ENCODE data around the gene FHOD3.
"Not testable (repeated sequence)": the region's sequence is repeated elsewhere in the genome, so short reads cannot be mapped to it uniquely, and the experiment has no call there.

The FHOD3 gene

DNA sequence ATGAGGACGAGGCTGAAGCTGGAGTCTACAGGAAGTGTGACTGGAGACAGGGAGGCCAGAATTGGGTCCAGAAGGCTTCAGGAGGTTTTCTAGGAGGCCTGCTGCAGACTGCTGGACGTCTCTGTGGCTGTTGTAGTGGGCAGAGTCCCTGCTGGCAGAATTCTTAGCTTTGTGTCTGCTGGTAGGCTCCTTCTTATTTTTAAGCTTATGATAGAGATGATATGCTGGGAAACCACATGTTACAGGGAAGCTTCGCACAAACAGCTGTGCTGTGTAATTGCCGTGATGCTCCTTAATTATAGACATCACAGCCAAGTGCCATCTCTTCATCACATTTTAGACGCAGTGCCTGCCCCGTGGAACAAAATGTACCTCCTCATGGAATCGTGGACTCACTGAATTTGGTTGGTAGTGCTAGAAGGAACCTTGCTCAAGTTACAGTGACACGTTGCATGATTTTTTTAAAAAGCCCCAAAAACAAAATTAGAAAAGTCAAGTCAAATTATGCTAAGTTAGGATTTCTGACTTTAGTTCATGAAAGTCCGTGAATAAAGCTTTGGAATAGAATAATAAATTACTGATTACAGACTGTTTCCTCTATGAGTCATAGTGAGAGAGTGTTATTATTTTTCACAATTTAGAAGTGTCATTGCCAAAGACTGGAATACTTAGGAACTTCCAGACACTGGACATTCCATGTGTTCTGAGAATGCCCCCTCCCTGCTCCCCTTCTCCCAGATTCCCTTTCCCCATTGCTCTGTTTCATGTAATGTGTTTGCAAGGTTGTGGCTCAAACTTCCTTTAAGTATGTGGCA lies 144.1 kb downstream of the FHOD3 start:
- in situ Hi-C loops (cut with HindIII; ENCODE audit: low sequenced_read_pairs) = no loop called here

DNA sequence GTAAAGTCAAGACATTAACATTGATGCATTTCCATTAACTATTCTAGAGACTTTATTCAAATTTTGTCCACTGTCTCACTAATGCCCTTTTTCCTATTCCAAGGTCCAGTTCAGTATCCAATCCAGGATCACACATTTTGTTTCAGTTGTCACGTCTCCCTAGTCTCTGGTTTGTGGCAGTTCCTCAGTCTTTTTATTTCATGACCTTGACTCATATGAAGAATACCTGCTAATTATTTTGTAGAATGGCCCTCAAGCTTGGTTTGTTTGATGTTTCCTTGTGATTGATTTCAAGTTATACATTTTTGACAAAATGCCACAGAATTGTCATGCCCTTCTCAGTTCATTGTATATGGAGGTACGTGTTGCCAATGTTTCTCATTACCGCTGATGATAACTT lies 145.2 kb downstream of the FHOD3 start:
- in situ Hi-C loops (cut with HindIII; ENCODE audit: low sequenced_read_pairs) = no loop called here

DNA sequence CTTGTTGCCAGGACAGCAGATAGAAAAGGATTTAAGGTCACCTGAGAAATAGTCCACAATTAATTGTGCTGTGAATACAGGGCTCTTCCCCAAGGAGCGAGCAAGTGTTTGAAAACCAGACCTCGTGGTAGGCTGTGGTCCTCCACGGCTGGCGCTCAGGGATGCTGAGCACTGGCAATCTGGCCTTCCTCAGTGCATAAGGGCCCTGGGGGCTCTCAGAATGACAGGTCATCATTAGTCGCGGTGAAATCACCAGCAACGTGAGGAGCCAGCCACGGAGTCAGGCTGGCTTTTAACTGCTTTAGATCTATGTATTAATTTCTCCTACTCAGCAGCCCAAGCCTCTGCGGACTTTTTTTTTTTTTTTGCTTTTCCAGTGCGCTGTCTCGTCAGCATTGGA lies 148.5 kb downstream of the FHOD3 start:
- in situ Hi-C loops (cut with HindIII; ENCODE audit: low sequenced_read_pairs) = no loop called here

DNA sequence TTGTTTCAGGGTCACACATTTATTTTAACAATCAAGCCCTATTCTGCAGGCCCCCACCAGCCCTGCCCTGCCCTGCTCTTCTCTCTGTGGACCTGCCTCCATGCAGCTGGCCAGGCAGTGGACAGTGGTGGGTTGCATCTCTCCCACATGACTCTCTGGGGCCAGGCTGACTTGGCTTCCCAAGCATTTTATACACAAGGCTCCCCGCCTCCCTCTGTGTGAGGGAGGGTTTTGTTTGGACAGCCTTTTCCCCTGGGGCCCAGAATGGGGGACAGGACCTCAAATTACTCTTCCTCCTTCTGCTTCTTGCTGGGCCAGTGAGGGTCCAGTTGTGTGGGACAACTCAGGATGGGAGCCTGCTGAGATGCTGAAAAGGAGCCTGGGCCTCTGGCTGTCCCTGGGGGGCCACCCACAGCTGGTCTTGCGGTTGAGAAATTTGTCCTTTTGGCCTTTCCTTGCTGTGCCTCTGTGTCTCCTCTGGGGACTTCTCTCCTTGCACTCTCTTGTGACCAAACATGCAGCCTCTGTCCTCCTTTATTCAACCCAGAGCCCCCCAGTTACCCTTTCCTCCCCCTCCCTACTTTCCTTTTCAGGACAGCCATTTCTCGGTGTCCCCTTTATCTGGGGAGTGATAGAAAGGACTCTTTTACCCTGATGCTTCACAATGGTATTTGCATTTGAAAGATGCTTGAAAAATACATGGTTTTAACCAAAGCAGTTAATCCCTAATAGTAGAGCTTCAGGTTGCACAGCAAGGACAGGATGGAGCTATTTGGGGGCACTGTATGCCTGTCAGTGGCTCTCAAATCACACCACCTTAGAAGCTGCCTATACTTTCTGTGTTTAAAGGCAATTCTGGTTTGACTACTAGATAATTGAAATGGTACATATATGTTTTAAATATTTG lies 151.1 kb downstream of the FHOD3 start:
- in situ Hi-C loops (cut with HindIII; ENCODE audit: low sequenced_read_pairs) = no loop called here

DNA sequence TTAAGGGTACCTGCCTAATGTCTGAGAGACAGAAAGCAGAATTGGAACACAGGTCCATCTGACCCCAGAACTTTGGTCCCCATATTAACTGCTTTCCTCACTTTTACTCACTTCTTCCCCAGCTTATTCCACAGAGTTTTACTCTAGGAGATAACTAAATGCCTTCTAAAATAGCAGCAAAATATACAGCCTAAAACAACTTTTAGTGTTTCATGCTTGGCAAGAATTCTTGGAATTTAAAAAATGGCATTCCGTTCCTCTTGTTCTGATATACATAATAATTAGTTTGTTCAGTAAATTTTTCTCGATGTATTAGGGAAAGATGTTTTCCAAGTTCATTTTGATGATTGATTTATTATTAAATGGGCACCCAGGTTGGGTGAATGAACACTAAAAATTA lies 151.9 kb downstream of the FHOD3 start:
- in situ Hi-C loops (cut with HindIII; ENCODE audit: low sequenced_read_pairs) = no loop called here

DNA sequence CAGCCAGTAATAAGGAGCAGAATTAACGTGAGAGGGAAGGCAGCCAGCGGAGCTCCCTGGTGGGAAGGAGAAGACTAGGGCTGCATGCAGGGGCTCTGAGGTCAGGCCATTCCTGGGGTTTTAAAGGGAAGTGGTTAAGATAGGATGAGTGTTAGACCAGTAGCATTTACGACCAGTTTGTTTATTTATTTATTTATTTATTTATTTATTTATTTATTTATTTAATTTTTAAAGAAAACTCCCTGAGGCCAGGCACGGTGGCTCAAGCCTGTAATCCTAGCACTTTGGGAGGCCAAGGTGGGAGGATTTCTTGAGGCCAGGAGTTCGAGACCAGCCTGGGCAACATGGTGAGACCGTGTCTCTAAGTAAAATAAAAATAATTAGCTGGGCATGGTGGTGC lies 152.8 kb downstream of the FHOD3 start:
- in situ Hi-C loops (cut with HindIII; ENCODE audit: low sequenced_read_pairs) = no loop called here

DNA sequence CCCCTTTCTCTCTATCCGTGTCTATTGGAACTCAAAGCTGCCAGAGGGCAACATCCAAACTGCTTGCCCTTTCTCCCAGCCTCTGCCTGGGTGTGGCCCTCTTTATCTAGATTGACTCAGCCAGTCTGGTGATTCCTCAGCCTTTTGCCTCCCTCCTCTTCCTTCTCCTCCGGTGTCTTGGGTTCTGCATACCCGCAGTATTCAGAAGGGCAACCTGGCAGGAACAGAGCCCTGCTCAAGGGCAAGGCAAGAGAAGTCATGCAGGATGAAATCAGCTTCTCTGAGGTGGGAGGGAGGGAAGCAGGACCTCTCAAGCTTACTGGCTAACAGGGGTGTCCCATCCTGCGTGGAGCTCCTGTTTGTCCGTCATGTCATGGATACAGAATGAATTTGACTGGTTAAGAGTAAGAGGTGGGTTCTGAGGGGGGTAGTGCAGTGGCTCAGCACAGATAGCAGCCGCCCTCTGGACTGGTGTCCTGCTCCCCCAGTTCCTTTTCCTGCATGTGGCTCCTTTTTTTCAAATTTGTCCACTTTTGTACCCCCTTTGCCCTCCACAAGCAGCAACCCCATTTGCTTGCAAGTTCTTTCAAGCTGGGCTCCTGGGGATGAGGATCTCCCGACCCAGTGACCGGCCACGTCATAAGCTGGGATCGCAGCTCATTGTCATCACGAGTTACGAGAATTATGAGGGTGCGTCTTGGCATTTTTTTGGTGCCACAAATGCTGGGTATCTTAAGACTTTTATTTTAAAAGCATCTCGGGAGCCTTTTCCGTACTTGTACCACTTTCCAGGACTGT lies 154.1 kb downstream of the FHOD3 start:
- in situ Hi-C loops (cut with HindIII; ENCODE audit: low sequenced_read_pairs) = no loop called here

DNA sequence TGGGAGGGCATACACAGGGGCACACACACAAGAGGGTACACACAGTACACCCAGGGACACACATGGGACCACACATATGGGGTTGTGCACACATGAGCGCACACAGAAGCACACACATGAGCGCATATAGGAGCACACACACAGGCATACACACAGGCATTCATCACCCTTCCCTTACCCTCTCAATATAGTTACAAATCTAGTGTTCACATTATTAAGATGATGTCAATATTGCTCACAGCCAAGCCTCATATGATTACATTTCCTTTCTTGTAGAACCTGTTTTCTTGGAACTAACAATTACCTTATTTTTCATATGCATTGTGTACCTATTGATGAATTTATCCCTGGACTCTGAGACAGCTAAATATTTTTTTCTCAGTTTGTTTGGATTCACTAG lies 156.7 kb downstream of the FHOD3 start:
- in situ Hi-C loops (cut with HindIII; ENCODE audit: low sequenced_read_pairs) = no loop called here

DNA sequence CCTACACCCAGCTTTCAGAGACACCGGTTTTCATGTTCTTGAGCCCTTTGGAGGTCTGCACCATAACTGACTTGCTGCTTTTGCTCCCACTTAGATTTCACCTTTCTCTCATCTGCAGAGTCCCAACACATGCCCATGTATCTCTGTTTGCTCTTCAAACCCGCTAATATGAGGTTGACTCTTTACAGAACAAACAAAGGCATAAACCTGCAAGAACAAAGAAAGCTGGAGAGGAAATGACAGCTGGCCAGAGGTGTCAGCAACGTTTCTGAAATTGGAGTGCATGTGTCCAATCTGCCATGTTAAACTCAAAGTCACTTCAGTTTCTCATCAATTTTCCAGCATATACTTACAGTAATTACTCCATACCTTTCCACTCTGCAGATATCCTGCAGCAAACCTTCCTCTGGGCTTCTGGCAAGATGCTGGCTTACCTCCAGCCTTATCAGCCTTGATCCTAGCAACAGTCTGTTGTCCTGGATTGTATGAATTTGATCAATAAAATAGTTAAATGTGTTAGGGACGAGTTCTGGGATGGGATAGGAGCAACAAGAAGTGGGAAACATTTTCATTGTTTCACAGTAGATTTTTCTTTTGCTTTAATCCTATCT lies 157.4 kb downstream of the FHOD3 start:
- in situ Hi-C loops (cut with HindIII; ENCODE audit: low sequenced_read_pairs) = no loop called here

DNA sequence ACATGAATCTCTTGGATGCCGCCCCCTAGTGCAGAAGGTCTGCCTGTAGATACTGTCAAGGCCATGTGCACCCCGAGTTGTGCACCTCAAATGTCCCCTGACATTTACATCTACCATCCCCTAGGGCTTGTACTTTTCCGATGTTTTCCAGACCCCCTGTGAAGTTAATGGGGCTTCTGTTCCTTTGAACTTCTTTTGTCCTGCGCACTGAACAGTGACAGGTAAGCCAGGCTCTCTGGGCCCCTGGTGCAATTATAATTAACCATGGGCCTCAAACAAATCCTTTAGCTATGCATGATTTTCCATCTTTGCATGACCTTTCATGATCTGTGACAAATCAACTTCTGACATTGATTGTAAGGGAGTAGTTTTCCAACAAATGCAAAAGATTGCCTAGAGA lies 158.4 kb downstream of the FHOD3 start:
- in situ Hi-C loops (cut with HindIII; ENCODE audit: low sequenced_read_pairs) = no loop called here

DNA sequence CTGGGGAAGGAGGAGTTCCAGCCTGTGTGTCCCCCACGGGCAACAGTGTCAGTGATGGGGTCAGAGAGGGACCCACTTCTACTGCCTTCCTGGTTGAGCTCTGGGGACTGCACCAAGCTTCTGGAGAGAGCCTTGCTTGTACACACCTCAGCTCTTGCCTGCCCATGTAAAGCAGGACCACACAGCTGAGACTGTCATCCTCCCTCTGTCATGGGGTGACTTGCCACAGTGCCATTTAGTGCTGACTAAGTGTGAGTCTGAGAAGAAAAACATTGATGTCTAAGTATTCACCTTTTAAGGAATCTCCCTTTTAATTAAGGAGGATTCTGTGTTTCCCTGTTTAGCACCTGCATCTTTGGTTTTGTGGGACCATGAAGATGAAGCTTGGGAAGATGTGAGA lies 159.1 kb downstream of the FHOD3 start:
- in situ Hi-C loops (cut with HindIII; ENCODE audit: low sequenced_read_pairs) = no loop called here

DNA sequence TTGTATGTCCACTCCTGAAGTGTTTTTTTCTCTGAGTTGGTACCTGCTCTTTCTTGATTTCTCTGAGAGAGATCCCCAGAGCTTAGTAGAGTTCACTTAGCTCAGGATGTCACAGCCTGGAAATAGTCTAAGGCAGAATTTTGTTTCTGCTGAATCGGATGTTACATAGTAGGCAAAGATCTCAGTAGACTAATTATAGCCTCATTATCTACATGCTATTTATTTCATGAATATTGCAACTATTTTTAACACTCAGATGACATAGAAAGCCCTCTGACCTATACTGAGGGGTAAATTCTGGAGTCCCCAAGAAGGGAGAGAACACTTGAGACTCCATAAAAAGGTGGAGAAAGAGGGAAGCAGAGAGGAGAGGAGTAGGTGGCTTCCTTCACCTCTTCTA lies 160.2 kb downstream of the FHOD3 start:
- in situ Hi-C loops (cut with HindIII; ENCODE audit: low sequenced_read_pairs) = no loop called here

DNA sequence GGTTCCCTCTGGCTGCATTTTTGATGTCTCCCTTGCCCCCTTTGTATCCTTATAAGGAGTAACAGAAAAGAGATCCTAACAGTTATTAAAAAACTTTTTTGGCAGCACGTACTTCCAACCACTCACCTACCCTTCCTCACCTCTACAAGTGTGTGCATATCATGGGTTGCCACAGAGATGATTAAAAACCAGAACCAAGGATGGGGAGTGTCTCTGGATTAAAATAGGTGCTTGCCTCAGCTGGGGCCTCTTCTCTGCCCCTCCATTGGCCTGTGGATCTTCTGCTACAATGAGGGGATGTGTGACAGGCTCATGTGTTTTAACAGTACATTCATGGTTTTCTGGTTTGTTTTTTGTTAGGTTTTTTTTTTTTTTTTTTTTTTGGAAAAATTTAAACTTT lies 160.8 kb downstream of the FHOD3 start:
- in situ Hi-C loops (cut with HindIII; ENCODE audit: low sequenced_read_pairs) = no loop called here

DNA sequence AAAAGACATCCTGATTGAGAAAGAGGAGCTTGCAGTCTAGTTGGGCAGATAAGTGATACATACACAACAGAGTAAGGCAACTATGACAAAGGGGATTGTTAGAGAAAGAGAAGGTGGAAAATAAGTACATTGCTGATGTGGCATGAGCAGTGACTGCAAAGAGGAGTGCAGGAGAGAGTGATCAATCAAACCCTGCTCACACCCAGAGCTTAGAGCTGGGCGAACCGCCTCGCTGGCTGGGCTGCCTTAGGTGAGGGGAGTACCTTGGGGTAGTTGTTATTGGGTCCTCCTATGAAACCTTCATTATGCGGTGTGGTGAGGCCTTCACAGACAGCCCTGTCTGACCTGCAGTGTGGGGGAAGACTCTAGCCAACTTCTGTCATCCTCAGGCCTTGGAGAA lies 161.7 kb downstream of the FHOD3 start:
- in situ Hi-C loops (cut with HindIII; ENCODE audit: low sequenced_read_pairs) = no loop called here

DNA sequence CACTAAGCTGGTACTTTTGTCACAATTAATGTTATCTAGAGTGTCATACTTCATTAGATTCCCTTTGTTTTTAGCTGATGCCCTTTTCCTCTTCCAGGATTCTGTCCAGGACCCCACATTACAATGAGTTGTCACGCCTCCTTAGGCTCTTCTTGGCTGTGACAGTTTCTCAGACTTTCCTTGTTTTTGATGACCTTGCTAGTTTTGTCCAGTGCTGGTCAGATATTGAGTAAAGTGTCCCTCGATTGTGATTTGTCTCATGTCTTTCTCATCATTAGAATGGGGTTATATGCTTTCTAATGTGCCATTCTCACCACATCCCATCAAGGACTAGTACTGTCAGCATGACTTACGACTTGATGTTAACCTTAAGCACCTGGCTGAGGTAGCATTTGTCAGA lies 162.3 kb downstream of the FHOD3 start:
- in situ Hi-C loops (cut with HindIII; ENCODE audit: low sequenced_read_pairs) = no loop called here

DNA sequence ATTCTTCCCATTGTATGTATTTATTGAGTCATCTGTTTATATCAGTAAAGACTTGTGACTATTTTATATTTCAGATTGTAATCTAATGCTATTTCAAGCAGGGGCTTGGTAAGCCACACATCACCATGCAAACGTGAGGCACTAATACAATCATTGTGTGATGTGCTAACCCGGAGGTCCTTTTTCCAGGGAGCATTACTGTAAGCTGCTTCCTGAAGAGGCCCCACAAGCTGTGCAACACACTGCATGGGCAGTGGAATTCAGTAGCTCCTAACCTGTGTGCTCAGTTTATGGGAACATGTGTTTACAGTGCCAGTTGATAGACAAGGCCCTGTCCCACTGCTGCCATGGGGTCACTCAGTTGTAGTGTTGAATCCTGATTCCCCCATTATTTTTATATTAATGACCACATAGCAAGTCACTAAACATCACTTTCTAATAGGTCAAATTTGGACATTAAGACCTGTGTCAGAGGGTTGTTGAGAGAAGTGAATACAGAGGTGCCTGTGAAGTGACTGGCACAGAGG lies 162.9 kb downstream of the FHOD3 start:
- in situ Hi-C loops (cut with HindIII; ENCODE audit: low sequenced_read_pairs) = no loop called here

DNA sequence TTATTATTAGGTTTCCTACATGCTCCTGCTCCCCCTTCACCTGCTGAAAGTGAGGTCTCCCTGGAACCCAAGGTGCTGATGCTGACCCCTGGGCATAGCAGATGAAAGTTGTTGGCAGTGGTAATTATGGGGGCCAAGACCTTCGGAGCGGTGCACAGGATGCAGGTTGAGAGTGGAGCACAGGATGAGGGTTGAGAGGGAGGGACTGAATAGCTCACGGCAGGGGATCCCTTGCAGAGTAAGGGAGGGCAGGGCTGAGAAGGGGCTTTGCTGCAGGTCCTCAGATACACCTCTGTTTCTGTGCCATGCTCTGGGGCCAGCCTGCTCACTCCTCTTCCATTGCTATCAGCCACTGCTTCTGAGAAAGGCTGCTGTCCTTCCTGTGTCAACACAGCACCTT lies 163.3 kb downstream of the FHOD3 start:
- in situ Hi-C loops (cut with HindIII; ENCODE audit: low sequenced_read_pairs) = no loop called here

DNA sequence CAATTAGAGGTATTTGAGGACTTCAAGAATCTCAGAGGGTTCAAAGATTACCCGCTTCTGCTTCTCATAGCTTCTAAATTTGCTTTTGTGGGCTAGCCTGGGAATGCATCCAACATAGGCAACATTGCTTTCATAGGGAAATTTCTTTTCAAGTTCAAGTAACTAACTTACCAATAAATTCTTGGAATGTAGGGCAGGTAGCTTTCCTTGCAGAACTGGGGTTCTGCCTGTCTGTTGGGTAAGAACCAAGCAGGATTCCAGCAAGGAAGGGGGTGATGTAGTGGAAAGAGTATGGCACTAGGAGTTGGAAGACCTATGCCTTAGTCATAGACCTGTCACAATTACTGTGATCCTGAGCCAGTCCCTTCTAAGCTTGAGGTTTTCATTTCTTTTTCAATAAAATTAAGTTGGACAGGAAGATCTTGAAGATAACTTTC lies 164.1 kb downstream of the FHOD3 start:
- in situ Hi-C loops (cut with HindIII; ENCODE audit: low sequenced_read_pairs) = no loop called here

DNA sequence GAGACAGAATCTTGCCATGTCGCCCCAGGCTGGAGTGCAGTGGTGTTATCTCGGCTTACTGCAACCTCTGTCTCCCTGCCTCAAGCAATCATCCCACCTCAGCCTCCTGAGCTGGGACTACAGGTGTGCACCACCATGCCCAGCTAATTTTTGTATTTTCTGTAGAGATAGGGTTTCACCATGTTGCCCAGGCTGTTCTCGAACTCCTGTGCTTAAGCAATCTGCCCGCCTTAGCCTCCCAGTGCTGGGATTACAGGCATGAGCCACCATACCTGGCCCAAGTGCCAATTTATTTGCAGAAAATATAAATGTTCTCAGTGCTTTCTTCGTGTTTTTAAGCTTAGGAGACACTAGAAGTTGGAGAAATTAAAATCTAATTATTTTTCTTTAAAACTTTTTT lies 166.0 kb downstream of the FHOD3 start:
- in situ Hi-C loops (cut with HindIII; ENCODE audit: low sequenced_read_pairs) = not testable (repeated sequence)

DNA sequence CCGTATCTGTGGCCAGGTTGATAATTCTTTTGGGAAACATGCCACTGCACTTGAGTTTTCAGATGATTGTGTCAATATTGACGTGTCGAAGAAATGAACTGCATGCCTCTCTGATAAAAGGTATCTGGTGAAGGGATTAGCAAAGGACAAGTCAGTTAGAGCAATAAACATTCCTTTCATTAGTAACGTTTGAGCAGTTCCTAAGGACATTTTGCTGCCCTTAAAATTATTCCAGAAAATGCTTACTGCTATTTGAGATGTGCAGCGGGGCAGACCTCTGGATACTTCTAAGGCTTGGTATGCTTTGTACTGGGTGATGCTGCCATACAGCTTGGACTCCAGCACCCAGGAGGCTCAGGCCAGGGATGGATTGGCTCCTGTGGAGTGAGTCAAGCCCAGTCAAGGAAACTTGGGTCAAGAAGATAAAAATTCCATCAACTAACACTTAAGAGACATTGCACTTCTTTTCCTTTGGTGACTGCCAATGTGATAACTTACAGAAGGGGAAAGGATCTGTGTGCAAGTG lies 166.7 kb downstream of the FHOD3 start:
- in situ Hi-C loops (cut with HindIII; ENCODE audit: low sequenced_read_pairs) = no loop called here

Measured in DLD1 (cell line).